ENCODE results near the gene CACNB3. TPM values are rescaled to one million over a fixed set of nuclear protein-coding genes. Genes with fewer than 3 reads are reported as not detected.

Gene CACNB3
- total and polyA plus RNA-seq, 2 of the 13 experiments (the other 11 are each of a cell fraction or from before 2014, with no cell fraction given) = 0.29 to 0.54 TPM

DNA sequence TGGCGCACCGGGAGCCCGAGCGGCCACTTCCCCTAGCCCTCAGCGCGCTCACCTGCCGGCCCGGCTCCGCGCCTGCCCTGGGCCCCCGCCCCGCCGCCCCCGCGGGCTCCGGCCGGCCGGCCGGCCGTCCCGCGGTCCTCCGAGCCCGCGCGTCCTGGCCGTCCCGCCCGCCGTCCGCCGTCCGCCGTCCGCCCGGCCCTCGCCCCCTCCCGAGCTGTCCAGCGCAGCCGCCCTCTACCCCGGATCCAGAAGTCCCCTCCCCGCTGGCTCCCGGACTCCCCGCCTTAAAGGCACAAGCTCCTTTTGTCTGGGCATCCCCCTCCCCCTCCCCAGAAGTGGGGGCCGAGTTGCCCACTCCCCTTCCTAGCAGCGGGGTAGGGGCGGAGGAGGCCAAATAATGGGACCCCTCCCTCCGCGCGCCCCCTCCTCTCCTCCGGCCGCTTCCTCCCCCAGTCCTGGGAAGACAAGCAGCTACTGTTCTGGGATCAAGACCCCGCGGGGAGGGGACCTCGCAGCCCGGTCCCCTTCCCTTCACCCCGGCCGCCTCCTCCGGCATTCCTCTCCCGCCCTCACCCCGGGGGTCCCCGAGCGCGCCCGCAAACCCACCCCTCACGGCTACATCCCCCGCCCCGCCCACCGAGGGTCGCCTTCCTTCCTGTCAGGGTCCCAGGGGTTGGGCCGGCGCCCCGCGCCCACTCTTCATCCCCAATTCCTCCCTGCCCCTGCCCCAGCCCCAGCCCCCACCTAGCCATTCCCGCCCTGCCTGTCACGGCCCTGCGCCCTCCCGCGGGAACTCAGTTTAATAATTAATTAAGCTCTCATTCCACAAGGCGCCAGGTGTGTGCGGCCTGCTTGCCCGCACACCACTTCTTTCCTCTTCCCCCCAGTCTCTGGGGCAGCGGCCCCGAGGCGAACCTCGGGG lies 29.2 kb upstream of the CACNB3 start, which contains the start of gene ADCY6 (continued):
- TF ChIP-seq, protein P1, sequence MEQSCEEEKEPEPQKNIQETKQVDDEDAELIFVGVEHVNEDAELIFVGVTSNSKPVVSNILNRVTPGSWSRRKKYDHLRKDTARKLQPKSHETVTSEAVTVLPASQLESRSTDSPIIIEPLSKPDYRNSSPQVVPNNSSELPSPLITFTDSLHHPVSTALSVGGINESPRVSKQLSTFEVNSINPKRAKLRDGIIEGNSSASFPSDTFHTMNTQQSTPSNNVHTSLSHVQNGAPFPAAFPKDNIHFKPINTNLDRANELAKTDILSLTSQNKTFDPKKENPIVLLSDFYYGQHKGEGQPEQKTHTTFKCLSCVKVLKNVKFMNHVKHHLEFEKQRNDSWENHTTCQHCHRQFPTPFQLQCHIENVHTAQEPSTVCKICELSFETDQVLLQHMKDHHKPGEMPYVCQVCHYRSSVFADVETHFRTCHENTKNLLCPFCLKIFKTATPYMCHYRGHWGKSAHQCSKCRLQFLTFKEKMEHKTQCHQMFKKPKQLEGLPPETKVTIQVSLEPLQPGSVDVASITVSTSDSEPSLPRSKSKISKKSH (CRISPR knock-in tag; IDR thresholded peaks at IDR 0.05; ENCODE audit: borderline replicate concordance) = no peak
- TF ChIP-seq ZNF879 (CRISPR knock-in tag; IDR thresholded peaks at IDR 0.05) = no peak
- TF ChIP-seq ZNF800 (CRISPR knock-in tag; IDR thresholded peaks at IDR 0.05) = no peak
- TF ChIP-seq, protein P2, sequence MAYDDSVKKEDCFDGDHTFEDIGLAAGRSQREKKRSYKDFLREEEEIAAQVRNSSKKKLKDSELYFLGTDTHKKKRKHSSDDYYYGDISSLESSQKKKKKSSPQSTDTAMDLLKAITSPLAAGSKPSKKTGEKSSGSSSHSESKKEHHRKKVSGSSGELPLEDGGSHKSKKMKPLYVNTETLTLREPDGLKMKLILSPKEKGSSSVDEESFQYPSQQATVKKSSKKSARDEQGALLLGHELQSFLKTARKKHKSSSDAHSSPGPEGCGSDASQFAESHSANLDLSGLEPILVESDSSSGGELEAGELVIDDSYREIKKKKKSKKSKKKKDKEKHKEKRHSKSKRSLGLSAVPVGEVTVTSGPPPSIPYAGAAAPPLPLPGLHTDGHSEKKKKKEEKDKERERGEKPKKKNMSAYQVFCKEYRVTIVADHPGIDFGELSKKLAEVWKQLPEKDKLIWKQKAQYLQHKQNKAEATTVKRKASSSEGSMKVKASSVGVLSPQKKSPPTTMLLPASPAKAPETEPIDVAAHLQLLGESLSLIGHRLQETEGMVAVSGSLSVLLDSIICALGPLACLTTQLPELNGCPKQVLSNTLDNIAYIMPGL (CRISPR knock-in tag; IDR thresholded peaks at IDR 0.05; ENCODE audit: borderline replicate concordance in 1 of 2, low read depth in 1 of 2) = peak in 1 of 2 experiments; percentile 62; a peak in 2 of 4 replicates
- peak; percentile 93 for TF ChIP-seq PATZ1 (CRISPR knock-in tag; IDR thresholded peaks at IDR 0.05)
- TF ChIP-seq KLF16 (CRISPR knock-in tag; IDR thresholded peaks at IDR 0.05) = no peak
- 0 out of 2 replicates have a peak, but pooled peaks have one; percentile 18 for TF ChIP-seq PCBP1 (IDR thresholded peaks at IDR 0.05; ENCODE audit: borderline replicate concordance, low read depth, low read length)
- TF ChIP-seq GABPA (IDR thresholded peaks at IDR 0.05; ENCODE audit: low read depth, low read length) = peak; percentile 59
- peak; percentile 79 for TF ChIP-seq GABPA (CRISPR knock-in tag; IDR thresholded peaks at IDR 0.05; ENCODE audit: low read depth)
- no peak for TF ChIP-seq NONO (IDR thresholded peaks at IDR 0.05)
- peak; percentile 35; the same call in 1 of the 2 replicates for TF ChIP-seq NONO (CRISPR knock-in tag; conservative IDR thresholded peaks at IDR 0.05)
- TF ChIP-seq ZMAT5 (CRISPR knock-in tag; IDR thresholded peaks at IDR 0.05; ENCODE audit: borderline replicate concordance, low read depth) = no peak
- no peak for TF ChIP-seq ZNF276 (CRISPR knock-in tag; IDR thresholded peaks at IDR 0.05; ENCODE audit: low read depth)
- peak; percentile 54 for TF ChIP-seq SRSF1 (optimal IDR thresholded peaks at IDR 0.05; ENCODE audit: low read depth, low read length)
- no peak for TF ChIP-seq ZNF496 (CRISPR knock-in tag; IDR thresholded peaks at IDR 0.05; ENCODE audit: insufficient replicate concordance)
- TF ChIP-seq ZNF709 (CRISPR knock-in tag; IDR thresholded peaks at IDR 0.05) = no peak
- TF ChIP-seq PLRG1 (conservative IDR thresholded peaks at IDR 0.05) = no peak
